HG03469 (cell line): ENCODE results near the gene ZNF330.
"Not testable (repeated sequence)": the region's sequence is repeated elsewhere in the genome, so short reads cannot be mapped to it uniquely, and the experiment has no call there.

Experiments used
- ATAC-seq: cut with Tn5 transposase; IDR thresholded peaks from one replicate; pipeline ENCODE4 v1.9.1; 2021; ENCODE audit warnings: mild to moderate bottlenecking, moderate library complexity, moderate number of reproducible peaks; ENCODE audit not compliant: unreplicated experiment

The ZNF330 gene

DNA sequence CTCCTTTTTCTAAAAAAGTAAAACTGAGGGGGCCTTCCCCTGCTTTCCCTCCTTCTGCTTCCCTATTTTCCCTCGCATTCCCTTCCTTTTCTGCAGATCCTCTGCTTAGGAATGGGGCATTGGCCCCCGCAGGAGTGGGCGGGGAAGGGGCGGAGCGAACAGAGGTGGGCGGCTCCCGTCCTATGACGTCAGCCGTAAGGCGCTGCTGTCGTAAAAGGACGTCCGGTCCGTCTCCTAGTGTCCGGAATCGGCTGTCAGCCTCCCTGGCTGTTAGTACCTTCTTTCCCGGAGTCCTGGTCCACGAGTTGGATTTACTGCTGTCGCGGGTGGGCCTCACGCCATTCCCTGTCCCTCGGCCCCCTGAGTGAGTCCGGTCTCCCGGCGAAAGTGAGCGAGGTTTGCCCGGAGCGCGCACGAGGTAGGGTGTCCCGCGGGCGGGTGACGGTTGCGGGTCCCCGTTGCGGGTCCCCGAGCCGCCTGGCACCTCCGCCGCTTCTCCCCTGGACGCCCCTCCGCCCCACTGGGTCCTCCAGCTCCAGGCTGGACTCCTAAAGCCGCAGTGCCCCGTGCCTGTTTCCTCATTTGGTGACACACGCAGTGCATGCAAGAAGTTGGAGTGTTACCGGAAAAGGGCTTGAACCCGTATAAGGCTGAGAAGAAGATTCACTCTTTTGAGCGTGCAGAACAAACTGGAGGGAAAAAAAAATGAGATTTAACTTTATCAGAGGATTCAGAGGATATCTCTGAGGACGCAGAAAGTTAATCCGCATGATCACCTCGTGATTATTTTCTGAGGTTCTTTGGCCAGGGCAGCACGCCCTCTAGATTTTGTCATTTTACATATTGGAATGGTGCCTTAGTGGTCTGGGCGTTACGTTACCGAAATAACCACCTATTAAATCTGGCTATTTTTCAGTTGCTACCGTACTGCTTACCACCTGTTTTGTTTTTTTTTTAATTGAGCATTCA lies at the start of gene ZNF330:
TSS of gene ZNF330 (plus strand) at position 205 of the 969 bp plus-strand sequence. CDS start 1,477 bp downstream, outside the sequence.
- peak; percentile 80 for ATAC-seq

DNA sequence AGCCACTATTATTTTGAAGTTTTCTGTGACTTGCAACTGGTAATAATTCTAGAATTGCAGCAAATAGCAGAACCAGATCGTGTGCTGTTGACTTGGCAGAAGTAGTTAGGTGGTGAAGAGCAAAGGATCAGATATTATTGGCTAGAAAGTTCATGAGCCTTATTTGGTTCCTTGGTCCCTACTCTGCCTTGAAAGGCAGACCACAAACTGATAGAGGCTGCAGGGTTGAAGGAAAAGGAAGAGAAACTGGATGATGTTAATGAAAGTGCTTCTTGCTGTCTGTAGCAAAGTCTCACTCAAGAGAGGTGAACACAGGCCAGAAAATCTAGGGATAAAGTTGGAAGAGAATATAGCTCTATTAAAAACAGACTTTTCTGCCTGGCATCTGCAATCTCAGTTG lies 46.2 kb upstream of the ZNF330 start:
- no peak for ATAC-seq

- ATAC-seq = no peak
Observed at GRCh38 chr4:141177171-141177570, 43.5 kb upstream of the ZNF330 start.

GRCh38 chr4:141179474-141180373 lies 41.0 kb upstream of the ZNF330 start:
- no peak for ATAC-seq

GRCh38 chr4:141180991-141181761 lies 39.5 kb upstream of the ZNF330 start:
- peak; percentile 50 for ATAC-seq

DNA sequence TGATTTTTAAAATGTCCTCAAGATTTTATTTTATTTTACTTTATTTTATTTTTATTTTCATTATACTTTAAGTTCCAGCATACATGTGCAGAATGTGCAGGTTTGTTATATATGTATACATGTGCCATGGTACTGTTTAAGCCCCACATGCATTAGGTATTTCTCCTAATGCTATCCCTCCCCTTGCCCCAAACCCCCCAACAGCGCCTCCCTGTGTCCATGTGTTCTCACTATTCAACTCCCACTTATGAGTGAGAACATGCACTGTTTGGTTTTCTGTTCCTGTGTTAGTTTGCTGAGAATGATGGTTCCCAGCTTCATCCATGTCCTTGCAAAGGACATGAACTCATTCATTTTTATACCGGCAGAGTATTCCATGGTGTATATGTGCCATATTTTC lies 37.2 kb upstream of the ZNF330 start:
- not testable (repeated sequence) for ATAC-seq

- ATAC-seq = no peak
Observed at GRCh38 chr4:141192564-141192963, 28.1 kb upstream of the ZNF330 start.

DNA sequence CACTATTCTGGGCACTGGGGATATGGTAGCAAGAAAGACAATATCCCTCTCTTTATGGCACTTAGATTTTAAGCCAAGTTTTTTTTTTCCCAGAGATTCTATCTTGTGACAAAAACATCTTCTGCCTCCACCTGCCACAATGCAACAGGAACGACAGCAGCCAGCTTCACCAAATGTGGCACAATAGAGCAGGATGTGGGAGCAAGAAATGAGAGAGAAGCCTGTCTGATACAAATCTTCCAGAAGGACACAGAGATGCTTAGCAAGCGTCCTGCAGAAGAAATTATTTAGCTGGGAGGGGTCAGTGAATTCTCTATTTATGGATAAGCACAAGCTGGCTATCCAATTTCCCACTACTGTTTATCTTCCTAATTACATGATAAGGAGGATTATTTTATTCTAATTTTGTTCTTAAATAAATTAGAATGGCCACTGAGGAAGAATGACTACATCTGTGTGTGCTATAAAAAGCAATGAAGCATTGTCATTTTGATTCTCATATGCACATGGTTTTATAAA lies 27.1 kb upstream of the ZNF330 start:
- ATAC-seq = no peak

DNA sequence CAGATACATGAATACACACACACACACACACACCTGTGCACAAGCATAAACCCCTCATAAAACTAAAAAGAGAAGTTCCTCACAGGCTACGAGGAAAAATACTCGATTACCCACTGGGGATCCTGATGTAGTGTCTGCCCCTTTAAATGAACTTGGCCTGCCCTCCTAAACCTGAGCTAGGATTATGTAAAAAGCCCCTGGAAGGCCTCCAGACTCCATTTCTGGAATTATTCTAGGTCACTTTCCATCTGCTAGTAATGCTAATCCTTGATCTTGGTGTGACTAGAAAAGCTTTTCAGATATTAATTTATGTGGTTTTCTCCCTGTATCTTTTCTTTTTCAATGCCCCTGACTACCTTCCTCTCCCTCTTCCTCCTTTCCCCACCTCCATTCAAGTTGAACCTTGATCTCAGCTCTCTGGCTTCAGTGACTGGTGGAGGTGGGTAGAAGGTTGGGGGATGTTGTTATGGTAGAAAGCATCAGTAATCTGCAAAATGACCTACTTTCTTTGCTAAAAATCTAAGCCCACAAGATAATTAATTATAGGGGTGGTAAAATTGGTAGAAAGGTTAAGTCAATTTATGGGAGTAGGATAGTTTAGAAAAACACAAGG lies 25.5 kb upstream of the ZNF330 start:
- no peak for ATAC-seq

- ATAC-seq = no peak
Observed at GRCh38 chr4:141196227-141196933, 24.3 kb upstream of the ZNF330 start.

GRCh38 chr4:141207961-141208360 lies 12.7 kb upstream of the ZNF330 start:
- ATAC-seq = no peak

GRCh38 chr4:141210168-141210567 lies 10.5 kb upstream of the ZNF330 start:
- ATAC-seq = no peak

DNA sequence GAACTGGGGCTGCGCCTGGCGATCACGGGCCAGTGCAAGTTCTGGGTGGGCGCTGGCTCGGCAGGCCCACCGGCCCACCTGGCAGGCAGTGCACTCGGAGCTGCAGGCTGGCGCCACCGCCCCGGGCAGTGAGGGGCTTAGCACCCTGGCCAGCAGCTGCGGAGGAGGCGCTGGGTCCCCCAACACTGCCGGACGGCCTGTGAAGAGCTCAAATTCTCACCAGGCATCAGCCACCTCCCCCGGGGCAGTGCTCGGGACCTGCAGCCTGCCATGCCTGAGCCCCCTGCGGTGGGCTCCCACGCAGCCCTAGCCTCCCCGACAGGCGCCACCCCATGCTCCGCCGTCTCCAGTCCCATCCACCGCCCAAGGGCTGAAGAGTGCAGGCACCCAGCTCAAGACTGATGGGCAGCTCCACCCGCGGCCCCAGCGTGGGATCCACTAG lies 7.1 kb upstream of the ZNF330 start:
- ATAC-seq = no peak

DNA sequence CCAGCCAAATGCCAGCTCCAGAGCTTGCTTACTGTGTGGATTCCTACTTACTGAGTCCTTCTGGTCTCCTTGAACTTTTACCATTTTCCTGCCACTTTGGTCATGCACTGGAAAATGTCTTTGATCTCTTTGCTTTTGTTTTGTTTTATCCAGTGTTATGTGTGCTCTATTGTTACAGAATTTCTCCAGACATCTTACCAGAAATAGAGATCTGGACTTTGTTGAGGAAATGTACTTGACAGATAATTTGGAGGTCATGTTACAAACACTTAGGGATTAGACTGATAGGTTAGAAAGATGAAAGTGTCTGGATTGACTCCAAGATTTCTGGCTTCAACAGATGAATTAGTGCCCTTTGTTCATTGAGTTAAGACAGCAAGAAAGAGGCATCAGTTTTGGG lies 5.7 kb upstream of the ZNF330 start:
- ATAC-seq = no peak

DNA sequence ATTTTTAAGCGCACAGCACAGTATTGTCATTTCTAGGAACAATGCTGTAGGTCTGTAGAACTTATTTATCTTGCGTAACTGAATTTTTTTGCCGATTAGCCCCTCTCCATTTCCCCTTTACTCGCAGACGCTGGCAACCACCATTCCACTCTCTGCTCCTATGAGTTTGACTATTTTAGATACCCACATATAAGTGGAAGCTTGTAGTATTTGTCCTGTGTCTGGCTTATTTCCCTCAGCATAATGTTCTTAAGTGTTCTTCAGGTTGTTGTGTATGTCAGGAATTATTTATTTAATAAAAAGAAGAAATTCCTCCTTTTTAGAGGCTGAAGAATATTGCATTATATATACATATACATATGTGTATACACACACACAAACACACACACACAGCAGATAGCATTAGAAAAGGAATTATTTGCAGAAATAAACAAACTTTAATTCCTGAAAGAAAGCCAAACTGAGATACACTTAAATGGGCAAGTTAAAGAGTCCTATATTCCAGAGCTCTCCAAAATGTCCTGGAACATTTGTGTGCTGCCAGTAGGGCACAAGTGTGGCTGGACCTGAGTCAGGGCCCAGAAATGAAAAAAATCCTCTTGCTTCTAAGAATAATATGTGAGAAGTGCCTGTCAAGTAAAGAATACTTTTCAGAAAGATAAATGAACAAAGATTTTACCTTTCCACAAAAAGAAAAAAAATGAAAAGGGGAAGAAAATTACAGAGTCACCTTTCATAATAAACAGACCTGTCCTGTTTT lies 4.5 kb upstream of the ZNF330 start:
- no peak for ATAC-seq

DNA sequence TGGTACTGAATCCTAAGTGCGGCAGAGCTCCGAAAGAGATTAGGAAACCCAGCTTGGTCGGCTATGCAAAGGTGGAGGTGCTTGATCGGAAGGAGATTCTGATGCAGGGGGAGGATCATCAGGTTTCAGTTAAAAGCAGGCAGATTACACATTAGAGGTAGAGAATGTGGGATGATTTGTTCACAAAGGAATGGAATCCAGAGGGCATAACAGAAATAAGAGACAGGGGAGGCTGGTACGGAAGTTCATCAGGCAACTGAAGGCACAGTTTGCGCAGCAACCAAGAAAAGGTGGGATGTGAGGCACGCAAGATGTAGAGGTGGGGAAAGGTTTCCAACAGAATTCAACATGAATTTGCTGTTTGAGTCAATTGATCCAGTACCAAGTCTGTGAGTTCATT lies 424 bp upstream of the ZNF330 start:
- peak; percentile 12 for ATAC-seq

GRCh38 chr4:141223418-141223817 lies 2.7 kb downstream of the ZNF330 start:
- no peak for ATAC-seq

GRCh38 chr4:141227280-141227679 lies 6.6 kb downstream of the ZNF330 start:
- ATAC-seq = not testable (repeated sequence)
